Activated T-cell treated with anti-CD3 and anti-CD28 coated beads for 24 hours (primary cell): ENCODE data around the gene MOSPD3.
"Not testable (repeated sequence)": the region's sequence is repeated elsewhere in the genome, so short reads cannot be mapped to it uniquely, and the experiment has no call there.

Experiments used
- DNase-seq: peaks from one replicate; pipeline ENCODE4 v3.0.0-alpha.2; 2020; ENCODE audit warnings: low read depth

Gene MOSPD3

GRCh38 chr7:100611983-100612729 is at the start of gene MOSPD3:
MOSPD3 (plus strand) TSS chr7:100612540; CDS start chr7:100612792, 252 bp downstream.
- DNase-seq, result peak; percentile 97

GRCh38 chr7:100563100-100563564 is 49.2 kb upstream of the MOSPD3 start:
- no peak for DNase-seq

GRCh38 chr7:100563809-100564400 is 48.4 kb upstream of the MOSPD3 start:
- DNase-seq, result peak; percentile 73

GRCh38 chr7:100564405-100564804 is 47.9 kb upstream of the MOSPD3 start:
- not testable (repeated sequence) for DNase-seq

- no peak for DNase-seq
Observed at GRCh38 chr7:100565133-100565571, 47.2 kb upstream of the MOSPD3 start.

GRCh38 chr7:100566018-100566531 is 46.3 kb upstream of the MOSPD3 start:
- no peak for DNase-seq

GRCh38 chr7:100567031-100567730 is 45.2 kb upstream of the MOSPD3 start:
- DNase-seq, result no peak

- DNase-seq, result no peak
Observed at GRCh38 chr7:100567751-100568175, 44.6 kb upstream of the MOSPD3 start.

- no peak for DNase-seq
Observed at GRCh38 chr7:100568176-100568895, 44.0 kb upstream of the MOSPD3 start.

GRCh38 chr7:100568896-100569844 is 43.2 kb upstream of the MOSPD3 start:
- DNase-seq, result no peak

GRCh38 chr7:100570954-100571828 is 41.1 kb upstream of the MOSPD3 start:
- DNase-seq, result no peak

- DNase-seq, result no peak
Observed at GRCh38 chr7:100571829-100572116, 40.6 kb upstream of the MOSPD3 start.

- DNase-seq, result no peak
Observed at GRCh38 chr7:100572281-100572948, 39.9 kb upstream of the MOSPD3 start.

GRCh38 chr7:100572949-100573675 is 39.2 kb upstream of the MOSPD3 start:
- no peak for DNase-seq

GRCh38 chr7:100573691-100574361 is 38.5 kb upstream of the MOSPD3 start, which contains the start of gene SAP25:
SAP25 (minus strand) TSS chr7:100573900; CDS start chr7:100573742, 158 bp downstream.
- DNase-seq, result no peak

GRCh38 chr7:100574362-100575205 is 37.8 kb upstream of the MOSPD3 start:
- no peak for DNase-seq

GRCh38 chr7:100575206-100575631 is 37.1 kb upstream of the MOSPD3 start:
- no peak for DNase-seq
